ENCODE results near the gene MYRIP.

Gene MYRIP

GRCh38 chr3:40302784-40303183 lies 493.4 kb downstream of the MYRIP start:
- DNase-seq (ENCODE audit: extremely low read depth, low read depth), result no peak
- TF ChIP-seq, protein P1, sequence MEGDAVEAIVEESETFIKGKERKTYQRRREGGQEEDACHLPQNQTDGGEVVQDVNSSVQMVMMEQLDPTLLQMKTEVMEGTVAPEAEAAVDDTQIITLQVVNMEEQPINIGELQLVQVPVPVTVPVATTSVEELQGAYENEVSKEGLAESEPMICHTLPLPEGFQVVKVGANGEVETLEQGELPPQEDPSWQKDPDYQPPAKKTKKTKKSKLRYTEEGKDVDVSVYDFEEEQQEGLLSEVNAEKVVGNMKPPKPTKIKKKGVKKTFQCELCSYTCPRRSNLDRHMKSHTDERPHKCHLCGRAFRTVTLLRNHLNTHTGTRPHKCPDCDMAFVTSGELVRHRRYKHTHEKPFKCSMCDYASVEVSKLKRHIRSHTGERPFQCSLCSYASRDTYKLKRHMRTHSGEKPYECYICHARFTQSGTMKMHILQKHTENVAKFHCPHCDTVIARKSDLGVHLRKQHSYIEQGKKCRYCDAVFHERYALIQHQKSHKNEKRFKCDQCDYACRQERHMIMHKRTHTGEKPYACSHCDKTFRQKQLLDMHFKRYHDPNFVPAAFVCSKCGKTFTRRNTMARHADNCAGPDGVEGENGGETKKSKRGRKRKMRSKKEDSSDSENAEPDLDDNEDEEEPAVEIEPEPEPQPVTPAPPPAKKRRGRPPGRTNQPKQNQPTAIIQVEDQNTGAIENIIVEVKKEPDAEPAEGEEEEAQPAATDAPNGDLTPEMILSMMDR (IDR thresholded peaks at IDR 0.05; ENCODE audit: low read depth, low read length, missing control alignments), result no peak
- no peak overlapping the region for H3K4me3 ChIP-seq (replicated peaks; ENCODE audit: low read depth, low read length)

DNA sequence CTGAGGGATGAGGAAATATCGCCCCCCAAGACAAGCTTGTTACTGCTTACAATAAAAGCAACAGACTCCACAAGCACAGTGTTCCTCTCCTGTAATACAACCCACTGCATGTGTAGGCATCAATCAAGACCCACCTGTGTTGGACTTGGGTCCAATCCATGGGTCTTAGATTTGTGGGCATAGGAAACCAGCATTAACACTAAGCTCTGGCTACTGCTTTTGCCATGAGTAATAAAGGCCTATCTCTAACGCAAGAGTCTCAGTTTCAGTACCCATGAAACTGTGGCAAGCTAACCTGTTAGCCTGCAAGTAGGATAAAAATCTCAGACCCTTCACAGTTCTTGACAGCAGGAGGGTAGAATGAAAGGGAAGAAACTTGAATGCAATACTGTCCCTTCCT lies 494.9 kb downstream of the MYRIP start:
- TF ChIP-seq, protein P1 (IDR thresholded peaks at IDR 0.05; ENCODE audit: low read depth, low read length, missing control alignments), result no peak
- no peak for DNase-seq (ENCODE audit: extremely low read depth, low read depth)
- H3K4me3 ChIP-seq (replicated peaks; ENCODE audit: low read depth, low read length), result no peak overlapping the region

GRCh38 chr3:40306336-40306735 lies 496.9 kb downstream of the MYRIP start:
- no peak overlapping the region for H3K4me3 ChIP-seq (replicated peaks; ENCODE audit: low read depth, low read length)
- TF ChIP-seq, protein P1 (IDR thresholded peaks at IDR 0.05; ENCODE audit: low read depth, low read length, missing control alignments), result no peak
- DNase-seq (ENCODE audit: extremely low read depth, low read depth), result no peak

GRCh38 chr3:40307176-40307575 lies 497.8 kb downstream of the MYRIP start:
- no peak for DNase-seq (ENCODE audit: extremely low read depth, low read depth)
- TF ChIP-seq, protein P1 (IDR thresholded peaks at IDR 0.05; ENCODE audit: low read depth, low read length, missing control alignments), result no peak

GRCh38 chr3:40308725-40309417 lies 499.5 kb downstream of the MYRIP start:
- peak overlapping the region; percentile 62 for H3K4me3 ChIP-seq (replicated peaks; ENCODE audit: low read depth, low read length)
- no peak for DNase-seq (ENCODE audit: extremely low read depth, low read depth)
- TF ChIP-seq, protein P1 (IDR thresholded peaks at IDR 0.05; ENCODE audit: low read depth, low read length, missing control alignments), result no peak

More at GRCh38 chr3:40307176-40307575, 497.8 kb downstream of the MYRIP start:
- H3K4me3 ChIP-seq (replicated peaks; ENCODE audit: low read depth, low read length), result no peak overlapping the region

DNA sequence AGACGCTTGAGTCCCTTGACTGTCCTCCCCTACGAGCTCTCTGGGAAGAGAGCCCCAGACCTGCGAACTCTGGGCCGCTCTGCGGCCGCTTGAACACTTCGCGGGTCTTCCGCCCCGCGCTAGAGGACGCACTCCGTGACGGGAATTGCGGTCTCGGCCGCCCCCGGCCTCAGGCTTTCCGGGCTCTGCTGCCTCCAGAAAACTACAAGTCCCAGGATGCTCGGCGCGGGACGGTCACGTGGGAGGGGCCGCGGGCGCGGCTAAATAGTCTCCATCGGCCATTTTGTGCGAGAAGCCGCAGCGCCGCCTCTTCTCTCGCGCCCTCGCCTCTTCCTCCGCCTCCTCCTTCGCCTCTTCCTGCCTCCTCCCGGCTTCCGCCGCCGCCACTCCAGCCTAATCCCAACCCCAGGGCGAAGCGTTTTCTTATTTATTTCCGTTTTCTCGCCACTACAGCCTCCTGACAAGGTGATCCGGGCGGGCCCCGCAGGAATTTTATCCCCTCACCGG lies 500.1 kb downstream of the MYRIP start, which contains the start of gene EIF1B:
EIF1B (plus strand) TSS at position 290 of the 507 bp plus-strand sequence. CDS start 235 bp downstream, outside the sequence.
- peak; percentile 90 for DNase-seq (ENCODE audit: extremely low read depth, low read depth)
- H3K4me3 ChIP-seq (replicated peaks; ENCODE audit: low read depth, low read length), result peak within 1 kb of the TSS; percentile 62
- TF ChIP-seq, protein P1 (IDR thresholded peaks at IDR 0.05; ENCODE audit: low read depth, low read length, missing control alignments), result peak; percentile 90
